SU-DHL-6 (cell line): ENCODE data around the gene KCNK18.

Experiments used
- EZH2phosphoT487 ChIP-seq: fragments of 200-600 bp; sonication (generic), shearing (Covaris generic); conservative IDR thresholded peaks from 2 replicates; pipeline ENCODE4 v1.6.1; 2018; ENCODE audit warnings: mild to moderate bottlenecking, antibody characterized with exemption, low read length, moderate library complexity, mixed read lengths
- TF ChIP-seq, protein P1 (sequence below): fragments of 200-600 bp; sonication (generic); IDR thresholded peaks from one replicate; pipeline ENCODE4 v1.5.1; 2017; ENCODE audit warnings: antibody characterized with exemption, mild to moderate bottlenecking, low read length, moderate library complexity; ENCODE audit not compliant: insufficient read depth, poor library complexity, severe bottlenecking

DNA sequence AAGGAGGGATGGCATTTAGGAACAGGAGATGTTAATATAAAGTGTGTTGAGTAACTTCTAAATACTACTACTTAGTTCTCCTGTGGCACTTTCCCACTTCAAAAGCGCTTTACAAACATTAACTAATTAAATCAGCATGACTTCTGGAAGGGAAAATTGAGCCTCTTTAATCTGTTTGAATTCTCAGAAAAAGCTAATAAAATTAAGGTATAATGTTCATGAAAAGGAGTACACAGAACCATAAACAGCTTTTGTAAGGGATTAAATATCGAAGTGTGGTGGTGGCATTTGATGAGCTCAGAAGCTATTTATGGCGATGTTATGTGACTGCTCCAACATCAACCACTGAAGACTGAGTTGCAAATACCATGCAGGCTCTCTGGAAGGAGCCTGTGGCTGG is 49.0 kb upstream of the KCNK18 start:
- TF ChIP-seq, protein P1, sequence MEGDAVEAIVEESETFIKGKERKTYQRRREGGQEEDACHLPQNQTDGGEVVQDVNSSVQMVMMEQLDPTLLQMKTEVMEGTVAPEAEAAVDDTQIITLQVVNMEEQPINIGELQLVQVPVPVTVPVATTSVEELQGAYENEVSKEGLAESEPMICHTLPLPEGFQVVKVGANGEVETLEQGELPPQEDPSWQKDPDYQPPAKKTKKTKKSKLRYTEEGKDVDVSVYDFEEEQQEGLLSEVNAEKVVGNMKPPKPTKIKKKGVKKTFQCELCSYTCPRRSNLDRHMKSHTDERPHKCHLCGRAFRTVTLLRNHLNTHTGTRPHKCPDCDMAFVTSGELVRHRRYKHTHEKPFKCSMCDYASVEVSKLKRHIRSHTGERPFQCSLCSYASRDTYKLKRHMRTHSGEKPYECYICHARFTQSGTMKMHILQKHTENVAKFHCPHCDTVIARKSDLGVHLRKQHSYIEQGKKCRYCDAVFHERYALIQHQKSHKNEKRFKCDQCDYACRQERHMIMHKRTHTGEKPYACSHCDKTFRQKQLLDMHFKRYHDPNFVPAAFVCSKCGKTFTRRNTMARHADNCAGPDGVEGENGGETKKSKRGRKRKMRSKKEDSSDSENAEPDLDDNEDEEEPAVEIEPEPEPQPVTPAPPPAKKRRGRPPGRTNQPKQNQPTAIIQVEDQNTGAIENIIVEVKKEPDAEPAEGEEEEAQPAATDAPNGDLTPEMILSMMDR = no peak
- TF ChIP-seq EZH2phosphoT487 = no peak
